Measurements from ENCODE around the gene OR5H14.

GRCh38 chr3:98109807-98110549, 37.3 kb upstream of the OR5H14 start:
- no peak for TF ChIP-seq POLR2A (IDR thresholded peaks at IDR 0.05)
- TF ChIP-seq, protein P1, sequence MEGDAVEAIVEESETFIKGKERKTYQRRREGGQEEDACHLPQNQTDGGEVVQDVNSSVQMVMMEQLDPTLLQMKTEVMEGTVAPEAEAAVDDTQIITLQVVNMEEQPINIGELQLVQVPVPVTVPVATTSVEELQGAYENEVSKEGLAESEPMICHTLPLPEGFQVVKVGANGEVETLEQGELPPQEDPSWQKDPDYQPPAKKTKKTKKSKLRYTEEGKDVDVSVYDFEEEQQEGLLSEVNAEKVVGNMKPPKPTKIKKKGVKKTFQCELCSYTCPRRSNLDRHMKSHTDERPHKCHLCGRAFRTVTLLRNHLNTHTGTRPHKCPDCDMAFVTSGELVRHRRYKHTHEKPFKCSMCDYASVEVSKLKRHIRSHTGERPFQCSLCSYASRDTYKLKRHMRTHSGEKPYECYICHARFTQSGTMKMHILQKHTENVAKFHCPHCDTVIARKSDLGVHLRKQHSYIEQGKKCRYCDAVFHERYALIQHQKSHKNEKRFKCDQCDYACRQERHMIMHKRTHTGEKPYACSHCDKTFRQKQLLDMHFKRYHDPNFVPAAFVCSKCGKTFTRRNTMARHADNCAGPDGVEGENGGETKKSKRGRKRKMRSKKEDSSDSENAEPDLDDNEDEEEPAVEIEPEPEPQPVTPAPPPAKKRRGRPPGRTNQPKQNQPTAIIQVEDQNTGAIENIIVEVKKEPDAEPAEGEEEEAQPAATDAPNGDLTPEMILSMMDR (IDR thresholded peaks at IDR 0.05) = no peak

All from lower leg skin (tissue), 3 donors.